H1 (cell line): ENCODE data around the gene SF3A2. TPM values are rescaled to one million over a fixed set of nuclear protein-coding genes. Genes with fewer than 3 reads are reported as not detected.

Experiments
- CTCF ChIA-PET: fragments of 300-600 bp; sonication (Branson Sonifier 250); formaldehyde crosslinking; loops from one replicate; lab custom pipeline; 2021; ENCODE audit not compliant: partially characterized antibody; lab: Charles Lee
- POLR2A ChIA-PET: fragments of 300-600 bp; sonication (Branson Sonifier 250); formaldehyde crosslinking; loops from one replicate; lab custom pipeline; 2021; ENCODE audit warnings: inconsistent platforms; ENCODE audit not compliant: partially characterized antibody; lab: Charles Lee
- DNase-seq, 2 experiments: peaks; one replicate each; pipeline versions ENCODE4 v3.0.0 to v3.0.0-alpha.2; 2010 to 2022; ENCODE audit warnings: low spot score in 2 of 2, low read depth in 1 of 2, mixed read lengths in 1 of 2
- FAIRE-seq: peaks from 2 replicates; lab custom pipeline; 2011; peaks lifted over from hg19 to GRCh38; lab: Jason Lieb, UNC
- H2AFZ ChIP-seq: 2 replicates; pipeline ENCODE4 v1.8.1; 2012; ENCODE audit warnings: low read length, inconsistent platforms
- H2AK5ac ChIP-seq: 2 replicates; pipeline ENCODE4 v1.6.1; 2013; ENCODE audit warnings: low read depth, low read length
- H2BK120ac ChIP-seq: replicated peaks from 2 replicates; pipeline ENCODE3; 2013; ENCODE audit warnings: low read depth, low read length, inconsistent platforms
- H2BK12ac ChIP-seq: 2 replicates; pipeline ENCODE4 v1.6.1; 2013; ENCODE audit warnings: low read depth, low read length
- H2BK15ac ChIP-seq: 2 replicates; pipeline ENCODE4 v1.6.1; 2013; ENCODE audit warnings: low read length
- H2BK20ac ChIP-seq: 2 replicates; pipeline ENCODE4 v1.6.1; 2013; ENCODE audit warnings: low read length
- H2BK5ac ChIP-seq: 2 replicates; pipeline ENCODE4 v1.6.1; 2013; ENCODE audit warnings: low read depth, low read length
- H3K14ac ChIP-seq: 2 replicates; pipeline ENCODE4 v1.6.1; 2013; ENCODE audit warnings: inconsistent platforms; ENCODE audit not compliant: insufficient read length
- H3K18ac ChIP-seq: 2 replicates; pipeline ENCODE4 v1.6.1; 2013; ENCODE audit warnings: low read length; ENCODE audit errors: extremely low read depth
- H3K23ac ChIP-seq: 2 replicates; pipeline ENCODE4 v1.6.1; 2013; ENCODE audit warnings: inconsistent platforms; ENCODE audit not compliant: insufficient read length
- H3K23me2 ChIP-seq: 2 replicates; pipeline ENCODE4 v1.6.1; 2013; ENCODE audit warnings: low read depth, low read length
- H3K27ac ChIP-seq: 2 replicates; pipeline ENCODE4 v1.6.1; 2011; ENCODE audit warnings: low read depth, low read length, inconsistent platforms
- H3K27me3 ChIP-seq, 4 experiments: replicated peaks in 1 of 4; 1 replicate in 1 of 4; 2 replicates in 3 of 4; pipeline versions ENCODE4 v1.6.1 to v1.8.1; 2011 to 2013; ENCODE audit warnings: low read length in 3 of 4, mild to moderate bottlenecking in 3 of 4, inconsistent platforms in 2 of 4, mixed read lengths in 2 of 4, moderate library complexity in 1 of 4; ENCODE audit not compliant: control insufficient read depth in 3 of 4, insufficient read depth in 3 of 4; ENCODE audit errors: extremely low read depth in 1 of 4
- H3K36me3 ChIP-seq, 4 experiments: 2 replicates each; pipeline versions ENCODE4 v1.6.1 to v1.8.1; 2011 to 2013; ENCODE audit warnings: mild to moderate bottlenecking in 4 of 4, low read length in 3 of 4, moderate library complexity in 2 of 4, control low read depth in 1 of 4, inconsistent platforms in 1 of 4; ENCODE audit not compliant: insufficient read depth in 4 of 4, control insufficient read depth in 2 of 4
- H3K4ac ChIP-seq: replicated peaks from 2 replicates; pipeline ENCODE3; 2013; ENCODE audit warnings: low read length, low read depth, mixed read lengths, inconsistent platforms; ENCODE audit not compliant: insufficient read length
- H3K4me1 ChIP-seq, 4 experiments: replicated peaks in 1 of 4; 1 replicate in 1 of 4; 2 replicates in 3 of 4; pipeline versions ENCODE4 v1.6.1 to v1.8.1; 2011 to 2013; ENCODE audit warnings: low read length in 3 of 4, inconsistent platforms in 2 of 4, mixed read lengths in 1 of 4; ENCODE audit not compliant: insufficient read depth in 4 of 4, control insufficient read depth in 3 of 4
- H3K4me2 ChIP-seq, 2 experiments: 2 replicates each; pipeline versions ENCODE4 v1.6.1 to v1.8.1; 2011 to 2013; ENCODE audit warnings: low read depth in 2 of 2, low read length in 2 of 2, control low read depth in 1 of 2, inconsistent platforms in 1 of 2, mild to moderate bottlenecking in 1 of 2; ENCODE audit not compliant: insufficient read depth in 1 of 2
- H3K4me3 ChIP-seq, 4 experiments: fragments of 200-600, 300-600 bp in 1 of 4; sonication (generic), shearing (Covaris generic), sonication (Bioruptor Twin) in 1 of 4; 2 replicates each; pipeline versions ENCODE4 v1.5.1 to v1.8.1; 2011 to 2016; ENCODE audit warnings: low read length in 4 of 4, low read depth in 3 of 4, control low read depth in 2 of 4, inconsistent platforms in 2 of 4, mild to moderate bottlenecking in 2 of 4, mixed read lengths in 1 of 4, moderate library complexity in 1 of 4; ENCODE audit not compliant: insufficient read depth in 2 of 4; ENCODE audit errors: extremely low read depth in 1 of 4
- H3K56ac ChIP-seq: replicated peaks from 2 replicates; pipeline ENCODE3; 2013; ENCODE audit warnings: low read depth, mild to moderate bottlenecking, mixed read lengths, low read length, inconsistent platforms; ENCODE audit not compliant: insufficient read length
- H3K79me1 ChIP-seq: 2 replicates; pipeline ENCODE4 v1.6.1; 2013; ENCODE audit warnings: low read depth, low read length, control low read depth
- H3K79me2 ChIP-seq, 2 experiments: 2 replicates each; pipeline versions ENCODE4 v1.6.1 to v1.8.1; 2012 to 2013; ENCODE audit warnings: low read length in 2 of 2, mild to moderate bottlenecking in 2 of 2, inconsistent platforms in 1 of 2; ENCODE audit not compliant: insufficient read depth in 2 of 2, control insufficient read depth in 1 of 2
- H3K9ac ChIP-seq, 4 experiments: replicated peaks in 1 of 4; 1 replicate in 1 of 4; 2 replicates in 3 of 4; pipeline versions ENCODE4 v1.6.1 to v1.8.1; 2011 to 2013; ENCODE audit warnings: low read depth in 3 of 4, low read length in 3 of 4, control low read depth in 2 of 4, mild to moderate bottlenecking in 2 of 4, moderate library complexity in 2 of 4, inconsistent platforms in 1 of 4; ENCODE audit errors: extremely low read depth in 1 of 4
- H3K9me3 ChIP-seq, 2 experiments: 2 replicates each; pipeline versions ENCODE4 v1.6.1 to v1.8.1; 2012 to 2013; ENCODE audit warnings: mild to moderate bottlenecking in 2 of 2, moderate library complexity in 2 of 2, control low read depth in 1 of 2, inconsistent platforms in 1 of 2, low read depth in 1 of 2, low read length in 1 of 2, mixed read lengths in 1 of 2; ENCODE audit not compliant: insufficient read depth in 2 of 2
- H4K20me1 ChIP-seq, 2 experiments: replicated peaks in 1 of 2; 2 replicates each; pipeline versions ENCODE3 to v1.8.1; 2011 to 2013; ENCODE audit warnings: inconsistent platforms in 2 of 2, low read length in 2 of 2, mild to moderate bottlenecking in 1 of 2; ENCODE audit not compliant: insufficient read depth in 2 of 2, control insufficient read depth in 1 of 2
- H4K5ac ChIP-seq: 2 replicates; pipeline ENCODE4 v1.6.1; 2013; ENCODE audit warnings: low read length, low read depth, mixed read lengths, inconsistent platforms; ENCODE audit not compliant: insufficient read length
- H4K8ac ChIP-seq: 2 replicates; pipeline ENCODE4 v1.8.0; 2013; ENCODE audit warnings: mild to moderate bottlenecking, moderate library complexity, low read length, inconsistent platforms; ENCODE audit not compliant: insufficient read depth; ENCODE audit errors: extremely low read depth
- H4K91ac ChIP-seq: replicated peaks from 2 replicates; pipeline ENCODE3; 2013; ENCODE audit warnings: low read length, mixed read lengths, inconsistent platforms; ENCODE audit not compliant: insufficient read length
- CTBP2 ChIP-seq: IDR thresholded peaks from 2 replicates; pipeline ENCODE4 v1.7.0; 2011; ENCODE audit warnings: borderline replicate concordance, mild to moderate bottlenecking, moderate library complexity, mixed read lengths, low read length; ENCODE audit not compliant: insufficient read depth, insufficient read length
- WGBS, 2 experiments: shearing (Covaris generic) in 1 of 2; methylation state at CpG; one replicate each; pipeline versions ENCODE4 v1.1.6 to v1.1.7; 2013 to 2015; ENCODE audit warnings: low lambda C conversion rate in 2 of 2, mixed read lengths in 2 of 2, inconsistent platforms in 1 of 2, low coverage in 1 of 2, missing lambda C conversion rate in 1 of 2; ENCODE audit not compliant: insufficient replicate concordance in 2 of 2, insufficient coverage in 1 of 2, insufficient read length in 1 of 2; ENCODE audit errors: extremely low coverage in 1 of 2, missing lambda C conversion rate in 1 of 2; 5-methylcytosine and 5-hydroxymethylcytosine counted together
- polyA plus RNA-seq, 7 experiments: library from polyadenylated mRNA; depleted of rRNA in 3 of 7; stranded (reverse) in 5 of 7; unstranded in 2 of 7; fragments of >200 nt in 5 of 7; fragments of 200-250 nt in 2 of 7; gene quantifications; 1 replicate in 5 of 7; 2 replicates in 1 of 7; 4 replicates in 1 of 7; pipeline versions ENCODE4 v1.2.1 to v1.2.3, GENCODE V29; 2011 to 2013; ENCODE audit warnings: missing spikeins in 2 of 7, mixed read lengths in 2 of 7
- total RNA-seq: library from RNA; stranded (reverse); fragmentation: NEBNext Ultra II Directional; extraction: Animal tissue kit (Norgen Biotek cat#: 25700); gene quantifications from 2 replicates; pipeline ENCODE4 v1.2.1, GENCODE V29; 2021

The SF3A2 gene
- total and polyA plus RNA-seq, 2 of the 8 experiments (the other 6 are each of a cell fraction or from before 2014, with no cell fraction given) = 15.3 to 146 TPM

DNA sequence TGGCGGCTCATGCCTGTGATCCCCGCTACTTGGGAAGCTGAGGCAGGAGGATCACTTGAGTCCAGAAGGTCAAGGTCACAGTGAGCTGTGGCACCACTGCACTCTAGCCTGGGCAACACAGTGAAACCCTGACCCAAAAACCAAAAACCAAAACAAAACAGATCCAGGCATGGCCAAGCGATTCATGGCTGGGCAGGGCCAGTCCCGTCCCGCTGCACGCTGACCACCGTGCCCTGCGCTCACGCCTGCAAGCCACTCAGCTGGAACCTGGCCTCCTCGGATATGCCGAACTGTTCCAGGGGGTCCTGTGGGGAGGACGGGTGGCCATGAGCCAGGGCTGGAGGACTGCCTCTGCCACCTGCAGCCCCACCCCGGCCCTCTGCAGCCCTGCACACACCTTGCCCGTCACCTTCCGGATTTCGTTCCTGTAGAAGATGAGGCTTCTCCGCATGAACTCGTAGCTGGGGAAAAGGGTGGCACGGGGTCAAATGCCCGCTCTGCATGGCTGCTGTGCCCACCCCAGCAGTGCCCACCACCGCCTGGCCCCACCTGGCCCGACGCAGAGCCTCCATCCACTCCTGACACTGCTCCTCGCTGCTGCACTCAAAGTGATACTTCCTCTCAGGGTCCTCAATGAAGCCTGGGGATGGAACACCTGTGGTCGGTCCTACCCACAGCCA, 2.9 kb upstream of the SF3A2 start:
- peak overlapping the region; percentile 24; the same call in 1 of the 2 replicates for H2BK5ac ChIP-seq
- WGBS, 2 experiments = 89% methylated on average over 25 of the region's 25 CpGs; no CpG with 5 or more reads in 1 of the 2 experiments
- H3K18ac ChIP-seq = no peak overlapping the region
- no peak overlapping the region for H2BK120ac ChIP-seq
- no peak overlapping the region for H4K91ac ChIP-seq
- H2BK15ac ChIP-seq = no peak overlapping the region
- H2BK20ac ChIP-seq = no peak overlapping the region
- no peak for FAIRE-seq
- peaks cover 10% of the 10 kb centered on the region for H3K79me1 ChIP-seq
- H3K14ac ChIP-seq = no peak overlapping the region
- no peak overlapping the region for H3K4ac ChIP-seq
- H3K56ac ChIP-seq = no peak overlapping the region
- no peak for DNase-seq
- peaks cover 0 to 9% (median 6%) of the 10 kb centered on the region in 4 experiments; a peak in 5 of 7 replicates for H3K4me1 ChIP-seq
- no peaks in the 10 kb centered on the region for H3K9me3 ChIP-seq
- no peak overlapping the region for H4K8ac ChIP-seq
- no peak overlapping the region for H3K4me2 ChIP-seq
- no peak overlapping the region for H2AK5ac ChIP-seq
- peaks cover 16 to 33% of the 10 kb centered on the region in 2 experiments for H3K79me2 ChIP-seq
- no peak overlapping the region for H3K27ac ChIP-seq
- peaks cover 0 to 23% (median 14%) of the 10 kb centered on the region in 4 experiments; a peak in 6 of 8 replicates for H3K36me3 ChIP-seq
- H3K27me3 ChIP-seq = no peaks in the 10 kb centered on the region
- CTCF ChIA-PET = interaction anchor here (0.6 to 2.4 kb wide), 12 partner anchors 10 to 1361 kb away, joined by 3 to 7 read pairs (median 3); no protein-coding TSS in a partner anchor
- no peak overlapping the region for H3K23ac ChIP-seq
- H4K5ac ChIP-seq = no peak overlapping the region
- no peak overlapping the region for H2BK12ac ChIP-seq
- peaks cover 9% of the 10 kb centered on the region; the same call in 1 of the 2 replicates for H3K23me2 ChIP-seq
- no peak overlapping the region for H3K9ac ChIP-seq
- H2AFZ ChIP-seq = no peak overlapping the region
- no peak overlapping the region for H3K4me3 ChIP-seq
- peaks cover 6 to 19% of the 10 kb centered on the region in 2 experiments for H4K20me1 ChIP-seq
- POLR2A ChIA-PET = interaction anchor here (0.7 to 5.9 kb wide), 10 partner anchors 12 to 118 kb away, joined by 3 to 52 read pairs (median 3); partner anchors contain the start of gene AMH
- TF ChIP-seq CTBP2 = no peak
